RWPE2 (cell line): ENCODE measurements around the gene RCBTB1.

Source experiments
- ATAC-seq: fragments of 200-7000 bp; cut with Tn5 transposase; 3 replicates; pipeline ENCODE4 v1.9.1; 2021; ENCODE audit warnings: low read depth
- DNase-seq: peaks from one replicate; pipeline ENCODE4 v3.0.0-alpha.2; 2020; ENCODE audit warnings: low spot score
- H3K27ac ChIP-seq: fragments of 450-650 bp; 2 replicates; pipeline ENCODE4 v1.5.1; 2017; ENCODE audit warnings: mild to moderate bottlenecking; ENCODE audit not compliant: poor library complexity, severe bottlenecking
- H3K27me3 ChIP-seq: fragments of 250-450 bp; sonication (Bioruptor Pico); 2 replicates; pipeline ENCODE4 v1.5.1; 2021; ENCODE audit warnings: mild to moderate bottlenecking, moderate library complexity; ENCODE audit not compliant: insufficient read depth, poor library complexity, severe bottlenecking
- H3K36me3 ChIP-seq: fragments of 250-450 bp; sonication (Bioruptor Pico); 2 replicates; pipeline ENCODE4 v1.5.1; 2020; ENCODE audit warnings: low read depth, mild to moderate bottlenecking, moderate library complexity
- H3K4me1 ChIP-seq: fragments of 250-450 bp; sonication (Bioruptor Pico); 2 replicates; pipeline ENCODE4 v1.5.1; 2021; ENCODE audit warnings: mild to moderate bottlenecking, moderate library complexity; ENCODE audit not compliant: insufficient read depth, poor library complexity, severe bottlenecking
- H3K4me3 ChIP-seq: fragments of 250-450 bp; sonication (Bioruptor Pico); 2 replicates; pipeline ENCODE4 v1.5.1; 2021; ENCODE audit warnings: mild to moderate bottlenecking, moderate library complexity; ENCODE audit not compliant: severe bottlenecking
- H3K9me3 ChIP-seq: fragments of 250-450 bp; sonication (Bioruptor Pico); 2 replicates; pipeline ENCODE4 v1.5.1; 2021; ENCODE audit warnings: mild to moderate bottlenecking, moderate library complexity; ENCODE audit not compliant: severe bottlenecking
- CTCF ChIP-seq: fragments of 450-650 bp; IDR thresholded peaks from one replicate; pipeline ENCODE4 v1.5.1; 2017; ENCODE audit warnings: mild to moderate bottlenecking, moderate library complexity; ENCODE audit not compliant: poor library complexity, severe bottlenecking

The RCBTB1 gene

GRCh38 chr13:49512578-49512977 is 72.8 kb downstream of the RCBTB1 start:
- no peak for DNase-seq
- Histone ChIP-seq H3K4me3 (no peak overlapping the region), H3K9me3 (no peaks in the 10 kb centered on the region), H3K27me3 (no peaks in the 10 kb centered on the region), H3K4me1 (no peaks in the 10 kb centered on the region), H3K36me3 (peaks cover 5% of the 10 kb centered on the region; the same call in 1 of the 2 replicates), H3K27ac (no peak overlapping the region)
- ATAC-seq, result no peak
- TF ChIP-seq CTCF, result no peak

- no peaks in the 10 kb centered on the region for H3K9me3 ChIP-seq
- no peak for DNase-seq
- no peak for TF ChIP-seq CTCF
- no peak overlapping the region for H3K4me3 ChIP-seq
- no peak overlapping the region for H3K27ac ChIP-seq
- ATAC-seq, result no peak
- H3K4me1 ChIP-seq, result no peaks in the 10 kb centered on the region
- no peaks in the 10 kb centered on the region for H3K36me3 ChIP-seq
- no peaks in the 10 kb centered on the region for H3K27me3 ChIP-seq
Observed at GRCh38 chr13:49503951-49504350, 81.4 kb downstream of the RCBTB1 start.

- Histone ChIP-seq H3K4me1 (no peaks in the 10 kb centered on the region), H3K9me3 (no peaks in the 10 kb centered on the region), H3K27me3 (no peaks in the 10 kb centered on the region), H3K36me3 (no peaks in the 10 kb centered on the region), H3K27ac (no peak overlapping the region), H3K4me3 (no peak overlapping the region)
- DNase-seq (no peak), ATAC-seq (no peak)
- no peak for TF ChIP-seq CTCF
Observed at GRCh38 chr13:49502954-49503353, 82.4 kb downstream of the RCBTB1 start.

- TF ChIP-seq CTCF, result no peak
- ATAC-seq, result no peak
- H3K4me1 ChIP-seq, result no peaks in the 10 kb centered on the region
- H3K4me3 ChIP-seq, result no peak overlapping the region
- no peak for DNase-seq
- H3K27ac ChIP-seq, result no peak overlapping the region
- H3K27me3 ChIP-seq, result no peaks in the 10 kb centered on the region
- no peaks in the 10 kb centered on the region for H3K36me3 ChIP-seq
- H3K9me3 ChIP-seq, result no peaks in the 10 kb centered on the region
Observed at GRCh38 chr13:49499889-49500660, 85.3 kb downstream of the RCBTB1 start.

- ATAC-seq (no peak), DNase-seq (no peak)
- no peaks in the 10 kb centered on the region for H3K27me3 ChIP-seq
- TF ChIP-seq CTCF, result no peak
- no peaks in the 10 kb centered on the region for H3K9me3 ChIP-seq
- no peak overlapping the region for H3K4me3 ChIP-seq
- H3K4me1 ChIP-seq, result peaks cover 3% of the 10 kb centered on the region
- H3K27ac ChIP-seq, result no peak overlapping the region
- H3K36me3 ChIP-seq, result no peaks in the 10 kb centered on the region
Observed at GRCh38 chr13:49498206-49498605, 87.2 kb downstream of the RCBTB1 start.
